Astrocyte (in vitro differentiated cells and primary cell): ENCODE data around the gene CHN1. TPM values are rescaled to one million over a fixed set of nuclear protein-coding genes. Genes with fewer than 3 reads are reported as not detected.
A peak's percentile ranks its signal among the peaks of the same experiment; 100 is the strongest.

Source experiments
- DNase-seq: peaks from one replicate; pipeline ENCODE4 v3.0.0-alpha.2; 2010; ENCODE audit warnings: low read depth
- FAIRE-seq: peaks from 2 replicates; lab custom pipeline; 2011; peaks lifted over from hg19 to GRCh38; lab: Jason Lieb, UNC
- H2AFZ ChIP-seq: 2 replicates; pipeline ENCODE4 v1.6.0; 2012; ENCODE audit warnings: low read depth, low read length, inconsistent platforms
- H3K27ac ChIP-seq: 2 replicates; pipeline ENCODE4 v1.5.1; 2011; ENCODE audit warnings: low read depth, low read length, inconsistent platforms
- H3K27me3 ChIP-seq: 2 replicates; pipeline ENCODE4 v1.6.0; 2011; ENCODE audit warnings: low read length, inconsistent platforms; ENCODE audit not compliant: insufficient read depth
- H3K36me3 ChIP-seq: 2 replicates; pipeline ENCODE4 v1.5.1; 2011; ENCODE audit warnings: low read length, inconsistent platforms; ENCODE audit not compliant: insufficient read depth
- H3K4me1 ChIP-seq: 2 replicates; pipeline ENCODE4 v1.5.1; 2011; ENCODE audit warnings: low read length, inconsistent platforms; ENCODE audit not compliant: insufficient read depth
- H3K4me2 ChIP-seq: 2 replicates; pipeline ENCODE4 v1.6.0; 2012; ENCODE audit warnings: low read length, inconsistent platforms
- H3K4me3 ChIP-seq: 2 replicates; pipeline ENCODE4 v1.5.1; 2011; ENCODE audit warnings: low read depth, mild to moderate bottlenecking, low read length, inconsistent platforms; ENCODE audit not compliant: insufficient read depth
- H3K79me2 ChIP-seq: 2 replicates; pipeline ENCODE4 v1.6.0; 2012; ENCODE audit warnings: mild to moderate bottlenecking, low read length, inconsistent platforms; ENCODE audit not compliant: insufficient read depth
- H3K9ac ChIP-seq: 2 replicates; pipeline ENCODE4 v1.6.0; 2012; ENCODE audit warnings: mild to moderate bottlenecking, low read length, inconsistent platforms
- H3K9me3 ChIP-seq: 2 replicates; pipeline ENCODE4 v1.5.1; 2012; ENCODE audit warnings: low read depth, mild to moderate bottlenecking, low read length, inconsistent platforms; ENCODE audit not compliant: insufficient read depth
- H4K20me1 ChIP-seq: 2 replicates; pipeline ENCODE4 v1.6.0; 2012; ENCODE audit warnings: low read length, inconsistent platforms; ENCODE audit not compliant: insufficient read depth
- H3K27ac Mint-ChIP-seq: one replicate; pipeline ENCODE4 v1.8.0; 2021; ENCODE audit warnings: mild to moderate bottlenecking, mixed read lengths; ENCODE audit not compliant: unreplicated experiment
- H3K27me3 Mint-ChIP-seq: one replicate; pipeline ENCODE4 v1.8.0; 2021; ENCODE audit warnings: low read depth, mixed read lengths; ENCODE audit not compliant: unreplicated experiment
- H3K36me3 Mint-ChIP-seq: one replicate; pipeline ENCODE4 v1.8.0; 2021; ENCODE audit warnings: low read depth, mixed read lengths; ENCODE audit not compliant: unreplicated experiment
- H3K4me1 Mint-ChIP-seq: one replicate; pipeline ENCODE4 v1.8.0; 2021; ENCODE audit warnings: low read depth, mixed read lengths; ENCODE audit not compliant: unreplicated experiment
- H3K4me3 Mint-ChIP-seq: one replicate; pipeline ENCODE4 v1.8.0; 2021; ENCODE audit warnings: mild to moderate bottlenecking, moderate library complexity, mixed read lengths; ENCODE audit not compliant: unreplicated experiment
- H3K9me3 Mint-ChIP-seq: one replicate; pipeline ENCODE4 v1.8.0; 2021; ENCODE audit warnings: mild to moderate bottlenecking, mixed read lengths; ENCODE audit not compliant: unreplicated experiment
- EZH2 ChIP-seq: IDR thresholded peaks from 2 replicates; pipeline ENCODE4 v1.6.1; 2012; ENCODE audit warnings: mild to moderate bottlenecking, low read length, inconsistent platforms; ENCODE audit not compliant: insufficient read depth
- total RNA-seq: library from RNA; stranded (reverse); gene quantifications from 2 replicates; pipeline ENCODE4 v1.2.1, GENCODE V29; 2021
- TF ChIP-seq, protein P1 (sequence below): IDR thresholded peaks from 2 replicates; pipeline ENCODE4 v1.5.1; 2011; ENCODE audit warnings: low read depth, mild to moderate bottlenecking, inconsistent platforms, low read length, moderate library complexity; ENCODE audit not compliant: insufficient read depth

Gene CHN1
- total RNA-seq, 1 donor from 2014 or later, result 23.9 TPM

DNA sequence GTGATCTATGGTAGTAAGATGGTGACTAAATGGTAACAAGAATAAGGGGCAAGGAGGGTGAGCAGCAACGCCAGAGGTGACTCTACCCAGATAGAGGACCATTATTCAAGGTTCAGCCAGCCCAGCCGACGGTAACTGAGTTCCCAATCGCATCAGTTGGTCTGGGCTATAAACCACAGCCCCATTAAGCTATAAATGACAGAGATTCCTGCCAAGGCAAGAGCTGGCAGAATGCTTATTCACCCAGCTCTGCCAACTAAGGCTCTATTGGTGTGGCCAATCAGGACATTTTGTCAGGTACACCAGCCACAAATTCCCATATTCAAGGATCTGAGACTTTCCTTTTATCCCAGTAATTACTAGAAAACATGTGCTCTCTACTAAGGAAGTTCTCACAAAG is 3.6 kb downstream of the CHN1 start:
- Histone ChIP-seq H3K79me2 (no peaks in the 10 kb centered on the region), H3K4me2 (no peak overlapping the region), H3K27ac (no peak overlapping the region), H3K4me1 (peaks cover 7% of the 10 kb centered on the region), H2AFZ (no peak overlapping the region), H3K9ac (no peak overlapping the region), H3K27me3 (peaks cover 24% of the 10 kb centered on the region), H3K36me3 (no peaks in the 10 kb centered on the region), H4K20me1 (no peaks in the 10 kb centered on the region), H3K4me3 (no peak overlapping the region), H3K9me3 (no peaks in the 10 kb centered on the region)
- Mint-ChIP-seq H3K36me3 (no peaks in the 10 kb centered on the region), H3K4me1 (peaks cover 17% of the 10 kb centered on the region), H3K27ac (no peak overlapping the region), H3K4me3 (no peak overlapping the region), H3K9me3 (no peaks in the 10 kb centered on the region), H3K27me3 (peaks cover 3% of the 10 kb centered on the region)
- DNase-seq, result no peak
- no peak for TF ChIP-seq EZH2
- TF ChIP-seq, protein P1, sequence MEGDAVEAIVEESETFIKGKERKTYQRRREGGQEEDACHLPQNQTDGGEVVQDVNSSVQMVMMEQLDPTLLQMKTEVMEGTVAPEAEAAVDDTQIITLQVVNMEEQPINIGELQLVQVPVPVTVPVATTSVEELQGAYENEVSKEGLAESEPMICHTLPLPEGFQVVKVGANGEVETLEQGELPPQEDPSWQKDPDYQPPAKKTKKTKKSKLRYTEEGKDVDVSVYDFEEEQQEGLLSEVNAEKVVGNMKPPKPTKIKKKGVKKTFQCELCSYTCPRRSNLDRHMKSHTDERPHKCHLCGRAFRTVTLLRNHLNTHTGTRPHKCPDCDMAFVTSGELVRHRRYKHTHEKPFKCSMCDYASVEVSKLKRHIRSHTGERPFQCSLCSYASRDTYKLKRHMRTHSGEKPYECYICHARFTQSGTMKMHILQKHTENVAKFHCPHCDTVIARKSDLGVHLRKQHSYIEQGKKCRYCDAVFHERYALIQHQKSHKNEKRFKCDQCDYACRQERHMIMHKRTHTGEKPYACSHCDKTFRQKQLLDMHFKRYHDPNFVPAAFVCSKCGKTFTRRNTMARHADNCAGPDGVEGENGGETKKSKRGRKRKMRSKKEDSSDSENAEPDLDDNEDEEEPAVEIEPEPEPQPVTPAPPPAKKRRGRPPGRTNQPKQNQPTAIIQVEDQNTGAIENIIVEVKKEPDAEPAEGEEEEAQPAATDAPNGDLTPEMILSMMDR, result no peak
- FAIRE-seq, result no peak

DNA sequence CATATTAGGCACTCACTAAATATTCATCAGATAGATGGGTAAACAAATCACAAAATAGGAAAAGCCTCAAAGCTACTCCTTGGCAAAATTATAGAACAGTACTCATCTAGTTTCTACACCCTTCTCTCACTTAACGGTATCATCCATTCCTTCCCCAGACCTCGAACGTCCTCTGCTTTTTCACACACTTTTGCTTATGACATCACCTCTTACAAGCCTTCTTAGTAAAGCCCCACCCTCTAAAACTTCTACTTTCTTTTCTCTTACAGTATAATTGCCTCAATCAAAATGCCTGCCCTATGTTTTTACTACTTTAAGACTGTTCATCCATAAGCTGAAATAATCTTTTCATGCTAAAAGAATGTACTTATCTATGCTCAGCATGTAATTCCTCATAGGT is 8.1 kb downstream of the CHN1 start:
- Mint-ChIP-seq H3K4me1 (peaks cover 11% of the 10 kb centered on the region), H3K27me3 (no peaks in the 10 kb centered on the region), H3K9me3 (no peaks in the 10 kb centered on the region), H3K27ac (no peak overlapping the region), H3K36me3 (no peaks in the 10 kb centered on the region), H3K4me3 (no peak overlapping the region)
- no peak overlapping the region for H3K9ac ChIP-seq
- FAIRE-seq (no peak), DNase-seq (no peak)
- TF ChIP-seq, protein P1, result no peak
- no peak for TF ChIP-seq EZH2
- peaks cover 4% of the 10 kb centered on the region for H3K27me3 ChIP-seq
- H3K79me2 ChIP-seq, result no peaks in the 10 kb centered on the region
- no peaks in the 10 kb centered on the region for H3K9me3 ChIP-seq
- peaks cover 7% of the 10 kb centered on the region for H3K4me1 ChIP-seq
- H3K36me3 ChIP-seq, result no peaks in the 10 kb centered on the region
- no peak overlapping the region for H3K4me3 ChIP-seq
- H2AFZ ChIP-seq, result no peak overlapping the region
- no peak overlapping the region for H3K4me2 ChIP-seq
- H3K27ac ChIP-seq, result no peak overlapping the region
- no peaks in the 10 kb centered on the region for H4K20me1 ChIP-seq

DNA sequence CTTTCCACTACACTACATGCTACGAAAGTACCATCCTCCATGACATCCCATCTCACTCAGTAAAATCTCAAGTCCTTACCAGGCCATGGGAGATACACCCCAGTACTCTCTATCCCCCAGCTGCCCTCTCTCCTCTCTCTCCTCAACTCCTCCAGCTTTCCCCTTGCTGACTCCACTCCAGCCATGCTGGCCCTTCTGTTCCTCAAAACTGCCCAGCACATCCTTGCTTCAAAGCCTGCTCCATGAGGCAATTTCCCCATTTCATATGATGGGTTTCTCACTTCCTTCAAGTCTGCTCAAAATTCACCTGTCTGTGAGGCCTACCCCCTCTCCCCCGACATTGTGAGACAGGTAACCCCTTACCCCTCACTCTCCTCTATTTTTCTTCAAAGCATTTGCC is 8.6 kb downstream of the CHN1 start:
- Histone ChIP-seq H3K4me1 (peaks cover 7% of the 10 kb centered on the region), H3K9ac (no peak overlapping the region), H3K27me3 (no peaks in the 10 kb centered on the region), H2AFZ (no peak overlapping the region), H3K9me3 (no peaks in the 10 kb centered on the region), H3K4me2 (no peak overlapping the region), H3K27ac (no peak overlapping the region), H3K4me3 (no peak overlapping the region), H3K36me3 (no peaks in the 10 kb centered on the region), H3K79me2 (no peaks in the 10 kb centered on the region), H4K20me1 (no peaks in the 10 kb centered on the region)
- no peak overlapping the region for H3K4me3 Mint-ChIP-seq
- no peak for TF ChIP-seq EZH2
- TF ChIP-seq, protein P1, result no peak
- no peak for DNase-seq
- no peaks in the 10 kb centered on the region for H3K9me3 Mint-ChIP-seq
- no peaks in the 10 kb centered on the region for H3K36me3 Mint-ChIP-seq
- H3K27me3 Mint-ChIP-seq, result no peaks in the 10 kb centered on the region
- FAIRE-seq, result no peak
- peak overlapping the region; percentile 28 for H3K27ac Mint-ChIP-seq
- peaks cover 16% of the 10 kb centered on the region for H3K4me1 Mint-ChIP-seq
